HG03103 (cell line): ENCODE results near the gene TIMM10B.
"Not testable (repeated sequence)": the region's sequence is repeated elsewhere in the genome, so short reads cannot be mapped to it uniquely, and the experiment has no call there.

ENCODE experiments used
- ATAC-seq: cut with Tn5 transposase; IDR thresholded peaks from one replicate; pipeline ENCODE4 v1.9.1; 2021; ENCODE audit warnings: low read depth; ENCODE audit not compliant: unreplicated experiment

The TIMM10B gene

DNA sequence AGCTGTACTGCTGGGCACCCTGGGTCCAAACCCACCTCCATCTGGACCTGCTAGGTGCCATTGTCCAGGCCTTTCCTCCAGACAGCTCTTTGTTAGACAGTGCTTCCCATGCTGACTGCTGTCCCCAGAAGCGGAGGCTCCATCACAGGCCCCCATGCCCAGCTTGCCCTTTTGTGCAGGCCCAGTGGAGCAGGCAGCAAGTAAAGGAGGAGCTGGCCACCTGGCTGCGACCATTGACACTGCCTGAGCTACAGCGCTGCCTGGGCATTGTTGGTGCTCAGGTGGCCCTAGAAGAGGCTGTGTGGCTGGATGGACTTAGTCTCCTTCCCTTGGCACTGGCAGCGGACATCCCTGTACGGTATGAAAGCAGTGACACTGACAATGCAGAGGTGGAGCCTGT lies 17.2 kb downstream of the TIMM10B start:
- ATAC-seq, result no peak

DNA sequence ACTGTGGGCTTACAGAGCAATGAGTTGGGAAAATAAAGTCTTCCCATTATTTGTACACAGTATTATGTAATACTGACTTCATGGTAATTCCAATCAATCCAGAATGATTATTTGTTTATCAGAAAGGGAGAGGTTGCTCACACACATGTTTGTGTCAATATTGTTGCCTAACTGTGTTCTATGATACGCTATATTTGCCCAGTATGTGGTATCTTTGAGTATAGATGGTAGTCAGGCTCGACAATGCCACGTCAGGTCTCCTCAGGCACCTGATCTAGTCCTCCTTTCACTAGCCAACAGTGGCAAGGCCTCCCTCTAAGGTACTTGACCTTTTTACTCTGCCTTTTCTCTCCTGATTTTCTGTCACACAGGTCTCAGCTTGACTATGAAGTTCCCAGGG lies 21.1 kb downstream of the TIMM10B start:
- ATAC-seq, result no peak

DNA sequence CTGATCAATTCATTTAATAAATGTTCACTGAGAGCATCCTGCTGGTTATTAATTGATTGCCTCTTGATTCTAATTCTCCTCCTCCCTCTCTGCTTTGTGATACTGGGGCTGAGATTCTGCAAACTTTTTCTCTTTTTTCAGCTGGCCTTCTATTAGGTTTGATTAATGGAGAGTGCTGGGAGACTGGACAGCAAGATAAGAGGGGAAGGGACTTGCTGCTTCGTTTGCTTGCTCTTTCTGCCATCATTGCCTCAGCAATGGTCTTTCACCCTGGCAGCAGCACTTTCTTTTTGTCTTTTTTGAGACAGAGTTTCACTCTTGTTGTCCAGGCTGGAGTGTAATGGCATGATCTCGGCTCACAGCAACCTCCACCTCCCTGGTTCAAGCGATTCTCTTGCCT lies 22.9 kb downstream of the TIMM10B start:
- ATAC-seq, result no peak

DNA sequence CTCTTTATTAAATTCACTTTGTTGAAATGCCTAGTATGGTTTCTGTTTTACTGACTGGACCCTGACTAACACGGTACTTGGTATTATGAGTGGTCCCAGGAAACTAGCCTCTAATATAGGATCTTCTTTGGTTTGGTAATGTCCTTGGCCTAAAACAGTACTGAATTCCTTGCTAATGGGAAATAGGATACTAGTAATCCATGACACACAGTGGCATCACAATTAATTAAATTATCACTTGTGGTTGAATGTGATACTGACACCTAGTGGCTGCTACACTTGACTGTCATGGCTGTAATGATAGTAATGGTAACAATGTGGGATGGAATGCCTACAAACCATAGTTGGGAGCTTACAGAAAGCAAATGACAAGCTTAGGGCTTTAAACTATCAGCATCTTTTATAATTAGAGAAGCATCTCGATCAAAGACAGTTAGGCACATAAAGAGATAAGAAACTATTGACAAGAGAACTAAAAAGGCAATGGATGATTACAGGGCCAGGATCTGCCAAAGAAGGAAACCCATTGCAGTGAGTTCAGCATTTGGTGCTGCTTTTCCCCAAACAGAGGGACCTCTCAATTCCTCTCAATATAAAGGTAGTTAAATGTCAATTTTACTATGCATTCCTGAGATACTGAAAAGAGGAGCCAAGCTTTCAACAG lies 24.4 kb downstream of the TIMM10B start:
- ATAC-seq, result no peak

DNA sequence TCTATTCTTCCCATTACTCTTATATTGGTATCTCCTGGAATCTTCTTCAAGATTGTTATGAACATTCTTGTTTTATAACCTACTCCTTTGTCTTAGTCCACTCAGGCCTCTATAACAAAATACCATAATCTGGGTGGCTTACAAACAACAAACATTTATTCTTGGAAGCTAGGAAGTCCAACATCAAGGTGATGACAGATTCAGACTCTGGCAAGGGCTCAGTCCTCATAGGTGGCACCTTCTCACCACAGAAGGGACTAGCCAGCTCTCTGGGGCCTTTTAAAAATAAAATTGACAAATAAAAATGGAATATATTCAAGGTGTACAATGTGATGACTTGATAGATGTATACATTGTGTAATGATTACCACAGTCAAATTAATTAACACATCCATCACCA lies 35.6 kb downstream of the TIMM10B start:
- no peak for ATAC-seq

DNA sequence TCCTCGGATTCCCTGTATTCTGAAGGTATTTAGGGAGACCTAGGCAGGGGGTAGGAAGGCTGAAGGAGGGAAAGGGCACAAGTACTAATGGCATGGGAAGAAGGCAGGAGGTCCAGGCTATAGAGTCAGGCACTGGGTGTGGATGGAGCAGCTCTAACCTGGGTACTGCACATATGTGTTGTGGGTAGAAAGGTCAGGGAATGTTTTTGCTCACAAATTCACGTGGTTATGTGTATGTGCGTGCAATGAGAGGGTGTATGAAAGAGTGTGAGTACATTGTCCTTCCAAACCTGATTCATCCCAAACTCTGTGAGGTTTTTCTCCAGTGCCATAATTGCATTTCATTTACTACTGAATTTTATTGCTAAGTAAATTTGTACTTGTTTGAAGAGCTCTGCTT lies 39.0 kb downstream of the TIMM10B start:
- no peak for ATAC-seq

DNA sequence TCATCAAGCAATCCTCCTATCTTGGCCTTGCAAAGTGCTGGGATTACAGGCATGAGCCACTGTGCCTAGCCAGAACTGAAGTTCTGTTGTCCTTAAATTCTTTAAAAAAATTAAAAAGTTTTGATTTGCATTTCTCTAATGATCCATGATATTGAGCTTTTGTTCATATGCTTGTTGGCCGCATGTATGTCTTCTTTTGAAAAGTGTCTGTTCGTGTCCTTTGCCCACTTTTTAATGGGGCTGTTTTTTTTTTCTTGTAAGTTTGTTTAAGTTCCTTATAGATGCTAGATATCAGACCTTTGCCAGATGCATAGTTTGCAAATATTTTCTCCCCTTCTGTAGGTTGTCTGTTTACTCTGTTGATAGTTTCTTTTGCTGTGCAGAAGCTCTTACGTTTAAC lies 40.6 kb downstream of the TIMM10B start:
- not testable (repeated sequence) for ATAC-seq

DNA sequence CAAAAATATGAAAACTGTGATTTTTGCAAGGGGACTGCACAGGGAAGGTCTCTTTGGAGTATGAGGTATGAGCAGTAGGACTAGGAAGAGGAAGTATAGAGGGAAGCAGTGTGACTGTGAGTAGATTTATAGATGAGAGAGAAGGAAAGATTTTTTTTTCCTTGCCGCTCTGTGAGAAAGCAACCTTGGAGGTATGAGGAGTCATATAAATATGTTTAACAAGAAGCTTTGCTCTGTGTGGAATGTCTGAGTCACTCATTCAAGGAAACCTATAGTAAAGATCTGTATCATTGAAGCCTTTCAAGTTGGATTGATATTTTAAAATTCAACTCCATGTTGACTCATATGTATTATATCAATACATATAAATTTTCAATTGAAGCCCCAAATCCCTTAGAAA lies 42.0 kb downstream of the TIMM10B start:
- ATAC-seq, result no peak

DNA sequence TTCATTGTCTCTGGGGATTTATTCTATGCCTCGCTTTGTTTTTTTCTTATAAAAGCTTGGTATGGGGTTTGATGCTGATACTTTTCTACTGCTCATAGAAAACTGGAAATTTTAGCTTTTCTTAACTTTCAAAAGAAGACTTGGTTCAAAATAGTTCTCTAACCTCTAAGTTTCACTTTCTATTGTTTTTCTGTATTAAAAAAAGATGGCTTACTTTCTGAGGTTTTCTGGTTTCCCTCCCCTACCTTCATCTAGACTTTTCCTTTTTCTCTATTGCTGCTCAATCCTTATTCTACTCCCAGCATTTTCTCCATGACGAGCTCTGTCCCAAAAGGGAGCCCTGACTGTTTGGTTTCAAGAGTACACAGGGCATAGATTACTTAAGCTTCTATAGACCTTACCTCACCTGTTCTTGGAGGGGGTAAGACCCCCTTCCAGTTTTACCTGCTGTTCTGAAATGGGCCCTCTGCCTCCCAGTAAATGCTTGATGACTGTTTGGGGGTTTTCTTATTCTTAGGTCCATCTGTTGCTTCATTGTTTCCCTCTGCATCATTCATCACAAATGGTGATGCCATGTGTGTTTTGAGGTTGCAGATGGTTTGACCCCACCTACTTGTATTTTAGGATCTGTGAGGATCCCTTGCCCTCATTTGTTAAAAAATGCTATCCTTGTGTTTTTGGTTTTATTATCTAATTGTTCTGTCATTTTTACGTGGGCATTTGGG lies 45.3 kb downstream of the TIMM10B start:
- no peak for ATAC-seq

DNA sequence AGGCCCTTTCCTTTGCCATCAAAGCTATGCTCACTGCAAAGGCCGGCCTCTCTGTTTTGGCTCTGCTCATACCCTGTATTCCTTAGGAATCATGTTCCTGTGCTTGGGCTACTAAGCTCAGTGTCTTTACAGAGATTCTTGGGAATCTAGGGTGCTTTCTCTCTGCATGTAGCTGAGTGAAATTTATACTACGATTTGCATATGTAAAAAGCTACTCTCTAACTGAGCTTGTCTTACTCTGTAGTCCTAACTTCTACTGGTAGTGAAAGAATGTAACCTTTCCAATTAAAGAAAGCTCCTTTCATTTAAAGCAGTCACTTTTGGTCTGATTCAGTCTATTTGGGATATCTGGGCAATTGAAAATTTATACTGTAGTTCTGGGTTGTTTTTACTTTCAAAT lies 48.0 kb downstream of the TIMM10B start:
- no peak for ATAC-seq

DNA sequence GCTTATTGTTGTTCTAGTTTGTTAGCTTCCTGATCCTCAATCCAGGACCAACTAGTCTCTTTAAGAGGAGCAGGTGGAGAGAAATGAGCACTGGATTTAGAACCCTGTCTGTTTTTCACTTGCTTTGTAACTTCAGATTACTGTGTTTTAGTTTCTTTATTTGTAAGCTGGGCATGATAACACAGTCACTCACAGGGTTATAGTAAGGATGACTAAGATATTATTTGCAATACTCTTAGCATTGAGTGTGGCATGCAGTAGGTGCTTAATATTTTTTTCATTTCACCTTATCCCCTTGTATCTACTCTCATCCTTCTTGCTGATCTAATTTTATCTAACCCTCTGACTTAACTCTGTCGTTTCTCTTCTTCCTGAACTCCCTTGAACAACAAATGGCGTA lies 49.5 kb downstream of the TIMM10B start:
- no peak for ATAC-seq

DNA sequence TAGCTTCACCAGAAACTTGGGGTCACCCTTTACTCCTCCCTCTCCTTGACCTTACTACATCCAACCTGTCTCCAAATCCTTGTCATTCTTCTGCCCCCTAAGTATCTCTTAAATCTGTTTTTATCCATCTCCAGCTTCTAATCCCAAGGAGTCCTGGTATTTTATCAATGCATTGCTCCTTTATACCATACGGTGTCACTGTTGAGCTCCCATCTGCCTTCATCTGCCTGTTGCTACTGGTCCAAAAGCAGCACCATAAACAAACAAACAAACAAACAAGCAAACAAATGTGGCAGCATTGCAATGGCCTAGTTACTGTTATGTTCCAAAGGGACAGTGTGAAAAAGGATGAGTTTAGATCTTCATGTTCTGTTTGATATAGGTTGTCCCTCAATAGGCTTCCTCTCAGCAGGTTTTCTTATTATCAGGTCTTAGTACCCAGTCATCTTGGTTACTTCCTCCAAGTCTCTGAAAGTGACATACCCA lies 50.0 kb downstream of the TIMM10B start:
- ATAC-seq, result peak; percentile 46
